Measurements from ENCODE around the gene C3orf18. TPM values are rescaled to one million over a fixed set of nuclear protein-coding genes. Genes with fewer than 3 reads are reported as not detected.

Gene C3orf18
- polyA plus RNA-seq, 1 donor = 19.4 TPM

DNA sequence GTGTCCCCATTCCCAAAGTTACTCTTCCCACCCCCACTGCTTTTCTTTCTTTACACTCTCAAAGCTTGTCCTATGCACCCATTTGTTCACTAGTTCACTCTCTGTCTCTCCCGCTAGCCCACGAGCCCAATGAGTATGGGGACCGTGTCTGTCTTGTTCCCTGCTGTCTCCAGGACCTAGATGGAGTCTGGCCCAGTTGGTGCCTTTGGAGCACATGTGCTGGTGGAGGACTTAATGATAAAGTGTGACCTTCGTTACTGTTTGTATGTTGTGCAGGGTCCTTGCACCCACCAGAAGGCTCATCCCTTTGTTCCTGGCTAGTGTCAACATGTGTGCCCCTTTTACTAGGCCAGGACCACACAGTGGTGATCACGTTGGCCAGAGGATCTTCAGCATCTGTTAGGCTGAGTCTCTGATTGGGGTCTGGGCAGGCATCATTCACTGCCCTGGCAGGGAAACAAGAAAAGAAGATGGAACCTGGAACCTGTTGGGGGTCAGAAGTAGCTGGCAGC is 36.6 kb upstream of the C3orf18 start:
- DNase-seq = no peak

DNA sequence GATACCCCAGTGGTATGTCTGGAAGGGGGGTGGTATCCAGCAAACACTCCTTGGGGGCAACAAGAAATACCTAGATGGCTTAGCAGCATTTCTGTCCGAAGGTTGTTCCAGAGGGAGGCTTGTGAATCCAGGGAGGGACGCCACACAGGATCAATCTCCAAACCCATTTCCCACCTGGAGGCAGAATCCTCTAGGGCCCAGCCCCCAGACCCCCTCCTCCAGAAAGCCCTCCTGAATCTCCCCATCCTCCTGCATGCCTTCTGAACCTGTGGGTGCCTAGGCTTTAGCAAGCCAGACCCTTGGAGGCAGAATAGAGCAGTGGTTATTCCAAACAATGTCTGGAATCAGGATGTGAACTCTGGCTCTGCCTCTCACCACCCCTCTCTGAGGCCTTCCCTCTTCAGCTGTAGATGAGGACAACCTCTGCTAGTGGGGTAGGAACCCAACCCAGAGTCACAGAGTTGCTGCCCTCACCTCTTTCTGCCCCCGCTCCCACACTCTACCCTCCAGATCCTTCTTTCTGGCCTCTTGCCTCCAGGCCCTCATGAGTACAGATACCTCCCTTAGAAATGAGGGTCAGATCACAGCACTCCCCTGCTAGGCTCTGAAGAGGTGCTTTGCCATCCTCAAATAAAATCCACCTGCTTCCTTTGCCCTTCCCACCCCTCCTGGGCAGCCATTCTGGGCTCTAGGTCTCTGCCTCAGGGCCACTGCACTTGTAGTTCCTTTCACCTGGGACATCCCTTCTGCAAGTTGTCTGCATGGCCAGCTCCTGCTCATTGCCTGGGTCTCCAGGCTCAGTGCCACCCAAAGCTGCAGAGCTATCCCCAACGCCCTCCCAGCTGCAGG is 35.9 kb upstream of the C3orf18 start:
- no peak for DNase-seq

DNA sequence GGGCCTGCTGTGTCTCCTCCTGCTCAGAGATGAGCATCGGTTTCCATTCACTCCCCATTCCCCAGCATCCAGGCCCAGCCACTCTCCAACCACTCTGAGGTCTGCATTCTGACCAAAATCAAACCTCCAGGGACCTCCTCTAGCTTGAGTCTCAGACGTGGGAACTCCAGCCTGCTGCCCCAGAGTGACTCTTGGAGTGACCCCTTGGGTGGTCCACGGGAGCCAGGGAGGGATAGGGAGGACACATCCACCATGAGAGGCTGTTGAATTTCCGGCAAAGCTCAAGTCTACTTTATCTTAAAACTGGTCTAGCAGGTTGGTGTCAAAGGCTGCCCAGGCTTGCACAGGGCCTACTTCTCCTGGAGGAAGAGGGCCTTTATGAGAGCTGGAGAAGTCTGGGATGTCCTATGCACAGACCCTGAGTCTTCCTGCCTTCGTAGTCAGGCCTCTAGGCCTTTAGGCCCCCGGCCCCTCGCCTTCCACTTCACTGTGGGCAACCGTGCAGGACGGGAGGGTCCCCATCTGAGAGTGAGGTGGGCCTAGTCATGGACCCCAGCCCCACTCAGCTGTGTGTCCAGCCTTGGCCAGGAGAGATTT is 35.1 kb upstream of the C3orf18 start:
- DNase-seq = no peak

DNA sequence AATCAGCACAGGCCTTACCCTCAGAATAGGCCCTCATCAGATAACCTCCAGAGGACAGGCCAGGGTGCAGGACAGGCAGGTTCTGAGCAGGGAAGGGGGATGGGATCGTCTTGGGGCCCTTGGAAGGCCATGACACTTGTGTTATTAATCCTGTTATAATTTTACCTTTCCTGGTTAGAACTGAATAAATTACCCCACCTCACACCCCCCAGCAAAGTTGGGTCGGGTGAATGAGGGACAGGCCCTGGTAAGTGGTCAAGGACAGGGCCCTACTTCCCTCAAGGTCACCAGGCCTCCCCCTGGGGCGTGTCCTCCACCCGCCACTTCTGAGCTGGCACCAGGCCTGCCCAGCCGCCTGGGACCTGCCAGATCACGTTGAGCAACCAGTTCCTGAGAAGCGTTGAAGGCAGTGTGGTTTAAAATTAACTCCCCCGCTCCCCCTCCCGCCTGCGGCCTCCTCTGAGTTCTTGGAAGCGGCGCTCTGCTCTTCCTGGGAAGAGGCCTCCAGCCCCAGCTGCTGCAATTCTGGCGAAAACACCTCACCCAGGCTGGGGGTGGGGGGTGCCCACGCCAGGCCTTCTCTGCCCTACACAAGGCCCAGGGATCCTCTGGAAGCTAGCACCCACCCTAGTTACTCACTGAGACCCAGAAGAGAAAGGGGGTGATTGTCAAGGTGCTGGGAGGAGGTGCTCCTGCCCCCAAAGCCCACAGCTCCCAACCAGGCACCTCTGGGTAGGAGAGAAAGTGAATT is 33.5 kb upstream of the C3orf18 start:
- peak; percentile 94 for DNase-seq

DNA sequence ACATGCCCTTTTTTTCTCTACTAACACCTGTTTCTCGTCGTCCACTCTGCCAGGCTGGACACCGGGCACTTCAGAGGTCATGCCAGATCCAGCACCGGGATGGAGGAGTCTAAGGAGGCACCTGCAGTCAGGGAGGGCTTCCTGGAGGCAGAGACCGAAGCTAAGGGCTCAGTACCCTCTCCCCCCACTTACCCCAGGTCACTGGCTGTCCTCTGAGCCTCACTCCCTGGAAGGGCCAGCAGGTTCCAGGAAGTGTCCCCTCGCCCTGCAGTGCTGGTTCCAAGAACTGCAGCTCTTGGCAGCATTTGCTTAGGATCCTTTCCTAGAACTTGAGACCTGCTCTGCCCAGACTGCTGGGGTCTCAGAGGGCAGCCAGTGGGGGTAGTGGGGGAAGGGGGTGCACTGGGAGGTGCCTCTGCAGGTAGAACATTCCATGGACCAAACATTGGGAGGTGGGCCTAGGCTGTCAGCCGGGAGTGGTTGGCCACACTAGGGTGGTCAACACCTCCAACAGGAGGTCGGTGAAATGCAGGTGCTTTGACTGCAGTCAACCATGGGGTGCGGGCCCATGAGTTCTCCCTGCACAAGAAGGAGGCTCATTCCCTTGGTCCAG is 32.7 kb upstream of the C3orf18 start:
- no peak for DNase-seq

DNA sequence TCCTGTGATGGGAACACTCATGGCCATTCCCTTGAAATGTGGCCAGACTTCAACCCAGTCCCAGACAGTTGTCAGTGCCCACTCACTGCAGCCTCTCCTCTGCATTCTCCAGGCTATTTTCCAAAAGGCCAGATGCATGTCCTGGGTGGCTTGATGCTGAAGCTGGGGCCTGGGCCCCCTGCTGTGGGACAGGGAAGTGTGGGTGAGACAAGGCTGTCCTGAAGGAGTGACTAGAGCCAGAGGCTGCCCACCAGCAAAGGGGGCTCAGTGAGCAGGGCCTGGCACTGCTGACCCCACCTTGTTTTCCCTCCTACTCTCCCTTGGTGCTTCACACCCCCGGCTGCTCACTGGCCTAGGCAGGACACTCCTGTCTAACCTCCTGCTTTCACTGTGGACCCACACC is 32.2 kb upstream of the C3orf18 start:
- DNase-seq = no peak

GRCh38 chr3:50599115-50599715 is 31.7 kb upstream of the C3orf18 start:
- DNase-seq = no peak

- DNase-seq = no peak
Observed at GRCh38 chr3:50594253-50594785, 26.8 kb upstream of the C3orf18 start.

DNA sequence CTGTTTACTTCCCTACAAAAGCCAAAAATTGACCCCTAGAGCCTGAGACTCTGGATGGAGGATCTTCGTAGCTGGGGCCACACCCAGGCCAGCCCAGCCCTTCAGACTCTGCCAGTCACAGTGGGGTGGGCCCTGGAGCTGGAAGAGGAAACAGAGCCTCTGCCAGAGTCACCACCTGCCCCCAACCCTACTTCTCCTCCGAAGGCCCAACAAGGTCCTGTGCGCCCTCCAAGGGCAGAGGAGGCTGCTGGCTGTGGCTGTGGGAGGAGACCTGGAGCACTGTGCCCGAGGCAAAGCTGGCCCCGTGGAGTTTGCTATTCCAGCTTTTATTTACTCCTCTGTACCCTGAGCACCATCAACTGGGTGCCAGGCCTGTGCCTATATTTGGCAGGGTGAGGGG is 25.0 kb upstream of the C3orf18 start:
- no peak for DNase-seq

DNA sequence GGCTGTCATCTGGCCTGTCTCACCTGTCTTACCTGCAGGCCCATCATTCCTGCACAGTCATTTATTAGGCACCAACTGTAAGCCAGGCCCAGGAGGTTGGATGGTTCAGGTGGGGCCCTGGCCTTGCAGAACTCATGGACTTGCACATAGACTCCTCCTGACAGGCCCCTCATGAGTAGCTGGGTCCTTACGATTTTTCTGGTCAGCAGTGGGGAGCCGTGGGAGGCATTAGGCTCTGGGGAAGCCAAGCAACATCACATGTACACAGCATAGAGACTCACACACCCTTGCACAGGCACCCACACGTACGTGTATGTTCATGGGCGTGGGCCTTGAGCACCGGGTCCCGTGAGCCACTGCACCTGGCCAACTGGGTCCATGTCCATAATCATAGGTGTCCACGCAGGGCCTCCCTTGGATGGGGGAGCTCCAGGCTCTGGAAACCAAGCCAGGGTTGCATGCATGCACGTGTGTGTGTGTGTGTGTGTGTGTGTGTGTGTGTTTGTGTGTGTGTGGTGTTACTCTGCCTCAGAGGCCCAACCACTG is 23.7 kb upstream of the C3orf18 start:
- no peak for DNase-seq

DNA sequence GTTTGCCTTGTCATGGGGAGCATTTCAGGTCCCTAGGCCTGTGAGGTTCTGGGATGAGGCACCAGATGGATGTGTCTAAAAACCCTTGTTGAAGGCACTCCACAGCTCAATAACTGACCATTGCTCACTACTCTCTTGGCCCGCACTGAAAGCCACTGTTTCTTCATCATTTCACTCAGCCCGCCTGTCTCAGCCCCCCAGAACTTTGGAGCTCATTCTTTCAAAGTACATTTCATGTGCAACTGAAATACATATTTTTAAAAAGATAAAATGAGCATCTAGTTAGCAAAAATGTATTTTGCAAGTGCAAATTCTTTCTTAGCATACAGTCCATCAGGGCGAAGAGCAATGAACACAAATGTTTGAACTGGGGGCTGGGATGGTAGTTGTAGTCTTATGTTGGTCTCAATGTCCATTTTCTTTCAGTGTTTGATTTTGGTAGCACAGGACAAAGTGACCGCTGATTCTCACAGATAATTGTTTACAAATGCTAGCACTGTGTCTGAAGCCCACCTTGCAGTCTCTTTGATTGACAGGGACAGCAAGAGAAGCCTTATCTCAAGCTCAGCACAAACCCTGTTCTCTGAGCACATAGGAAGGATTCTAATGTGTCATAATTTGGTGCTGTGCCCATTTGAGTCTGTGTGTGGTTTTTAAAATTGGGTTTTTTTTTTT is 21.3 kb upstream of the C3orf18 start:
- no peak for DNase-seq

GRCh38 chr3:50587806-50588758 is 20.5 kb upstream of the C3orf18 start:
- no peak for DNase-seq

- no peak for DNase-seq
Observed at GRCh38 chr3:50587373-50587772, 19.8 kb upstream of the C3orf18 start.

DNA sequence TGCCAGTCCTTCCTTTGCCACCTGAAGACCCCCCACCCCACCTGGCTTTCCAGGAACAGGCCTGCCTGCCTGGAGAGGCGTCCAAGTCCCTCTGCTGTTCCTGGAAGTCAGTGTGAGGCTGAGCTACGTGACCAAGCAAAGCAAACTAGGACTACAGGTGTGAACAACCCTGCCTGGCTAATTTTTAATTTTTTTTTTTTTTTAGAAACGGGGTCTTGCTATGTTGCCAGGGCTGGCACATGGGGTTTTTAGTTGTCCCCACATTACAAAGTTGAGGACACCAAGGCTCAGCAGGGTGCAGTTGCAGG is 19.2 kb upstream of the C3orf18 start:
- no peak for DNase-seq

- no peak for DNase-seq
Observed at GRCh38 chr3:50585919-50586762, 18.6 kb upstream of the C3orf18 start.

GRCh38 chr3:50584391-50584790 is 16.8 kb upstream of the C3orf18 start:
- no peak for DNase-seq

GRCh38 chr3:50583897-50584296 is 16.4 kb upstream of the C3orf18 start:
- no peak for DNase-seq

DNA sequence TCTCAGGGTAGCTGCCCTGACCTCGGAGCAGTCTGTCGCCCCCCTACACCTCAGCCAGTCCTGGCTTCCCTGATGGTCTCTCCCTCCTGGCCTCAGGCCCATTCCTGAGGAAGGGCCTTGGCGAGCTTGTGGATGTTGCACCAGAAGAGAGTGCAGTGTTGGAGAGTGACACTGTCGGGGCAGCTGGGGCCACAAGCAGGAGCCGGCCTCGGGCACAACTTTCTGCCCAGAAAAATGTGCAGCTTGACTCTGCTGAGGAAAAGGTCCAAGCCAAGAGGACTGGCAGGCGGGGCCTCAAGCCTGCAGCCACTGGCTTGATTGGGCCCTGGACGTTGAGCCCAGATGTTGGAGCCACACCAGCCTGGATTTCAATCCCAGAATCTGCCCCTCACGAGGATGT is 14.5 kb upstream of the C3orf18 start:
- DNase-seq = no peak

DNA sequence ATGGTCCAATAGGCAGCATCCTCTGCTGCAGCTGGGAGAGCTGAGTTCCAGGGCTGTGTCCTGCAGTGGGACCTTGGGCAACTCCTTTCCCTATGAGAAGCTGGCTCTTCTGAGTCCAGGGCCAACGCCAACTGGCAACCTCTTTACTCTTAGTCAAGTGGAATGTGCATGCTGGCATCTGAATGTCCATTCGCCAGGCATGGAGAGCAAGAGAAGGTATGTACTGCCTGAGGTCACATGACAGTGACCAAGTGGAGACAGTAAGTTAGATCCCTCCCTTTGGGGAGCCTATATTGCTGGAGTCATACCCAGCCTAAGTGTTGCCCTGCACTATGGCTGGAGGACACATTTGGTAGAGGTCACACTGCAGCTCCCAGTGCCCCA is 13.9 kb upstream of the C3orf18 start:
- DNase-seq = no peak

All from left kidney (tissue), 2 donors.